HL-60 (cell line): ENCODE results near the gene CCDC61.

Experiments used
- CTCF ChIP-seq: IDR thresholded peaks from one replicate; pipeline ENCODE4 v1.5.1; 2011; ENCODE audit warnings: low read length, control low read depth, inconsistent platforms; ENCODE audit not compliant: insufficient read depth
- GABPA ChIP-seq: IDR thresholded peaks from 2 replicates; pipeline ENCODE4 v1.6.1; 2012; ENCODE audit warnings: low read depth
- POLR2AphosphoS5 ChIP-seq: IDR thresholded peaks from 2 replicates; pipeline ENCODE4 v1.6.1; 2012; ENCODE audit warnings: low read depth
- REST ChIP-seq: IDR thresholded peaks from 2 replicates; pipeline ENCODE4 v1.6.1; 2012; ENCODE audit warnings: low read depth; ENCODE audit not compliant: insufficient replicate concordance

GRCh38 chr19:46063201-46063600, 67.9 kb downstream of the CCDC61 start:
- TF ChIP-seq GABPA (no peak), CTCF (no peak), POLR2AphosphoS5 (no peak), REST (no peak)
